OCI-LY7 (cell line): ENCODE data around the gene STEAP3. TPM values are rescaled to one million over a fixed set of nuclear protein-coding genes. Genes with fewer than 3 reads are reported as not detected.

Source experiments
- BruUV-seq: library from RNA; stranded (reverse); fragments of 400-500 nt; replicated peaks from 2 replicates; lab custom pipeline; 2021; lab: Mats Ljungman, UMichigan
- CTCF ChIA-PET: fragments of 300-600 bp; sonication (Branson Sonifier 250); formaldehyde crosslinking; loops from one replicate; lab custom pipeline; 2022; ENCODE audit warnings: antibody characterized with exemption; ENCODE audit not compliant: unreplicated experiment; lab: Charles Lee
- POLR2A ChIA-PET: fragments of 300-600 bp; sonication (Branson Sonifier 250); formaldehyde crosslinking; loops from one replicate; lab custom pipeline; 2022; ENCODE audit warnings: antibody characterized with exemption; lab: Charles Lee
- DNase-seq: peaks from one replicate; pipeline ENCODE4 v3.0.0-alpha.2; 2015; ENCODE audit warnings: low spot score
- H2AFZ ChIP-seq: fragments of 200-600 bp; sonication (generic), shearing (Covaris generic); 2 replicates; pipeline ENCODE4 v1.6.1; 2014; ENCODE audit warnings: mild to moderate bottlenecking, antibody characterized with exemption, low read length, moderate library complexity
- H3K27ac ChIP-seq: fragments of 200-600 bp; sonication (generic); 2 replicates; pipeline ENCODE4 v1.5.1; 2014; ENCODE audit warnings: mixed run types, low read depth, mild to moderate bottlenecking, moderate library complexity, low read length, inconsistent platforms; ENCODE audit not compliant: poor library complexity, severe bottlenecking
- H3K36me3 ChIP-seq: fragments of 200-600 bp; sonication (generic); 2 replicates; pipeline ENCODE4 v1.6.1; 2014; ENCODE audit warnings: mild to moderate bottlenecking, antibody characterized with exemption, low read length, moderate library complexity, mixed read lengths; ENCODE audit not compliant: insufficient read depth
- H3K4me1 ChIP-seq: fragments of 200-600 bp; sonication (generic); 2 replicates; pipeline ENCODE4 v1.5.1; 2014; ENCODE audit warnings: mild to moderate bottlenecking, low read length; ENCODE audit not compliant: insufficient read depth, poor library complexity, severe bottlenecking
- H3K4me2 ChIP-seq: fragments of 200-600 bp; sonication (generic); 2 replicates; pipeline ENCODE4 v1.6.1; 2014; ENCODE audit warnings: mild to moderate bottlenecking, low read length
- H3K4me3 ChIP-seq: fragments of 200-600 bp; sonication (generic); 2 replicates; pipeline ENCODE4 v1.5.1; 2014; ENCODE audit warnings: mild to moderate bottlenecking, low read depth, low read length; ENCODE audit not compliant: poor library complexity, severe bottlenecking
- H3K79me2 ChIP-seq: fragments of 200-600 bp; sonication (generic); 2 replicates; pipeline ENCODE4 v1.6.1; 2016; ENCODE audit warnings: low read depth, mild to moderate bottlenecking, low read length, moderate library complexity, mixed read lengths; ENCODE audit not compliant: insufficient read depth
- H3K9me2 ChIP-seq: fragments of 200-600 bp; sonication (generic); 2 replicates; pipeline ENCODE4 v1.6.1; 2016; ENCODE audit warnings: mild to moderate bottlenecking, low read length, mixed read lengths; ENCODE audit not compliant: insufficient read depth
- H3K9me3 ChIP-seq: fragments of 200-600 bp; sonication (generic); 2 replicates; pipeline ENCODE4 v1.6.1; 2014; ENCODE audit warnings: mild to moderate bottlenecking, mixed run types, low read length, mixed read lengths
- H4K20me1 ChIP-seq: fragments of 200-600 bp; sonication (generic); 2 replicates; pipeline ENCODE4 v1.6.1; 2014; ENCODE audit warnings: mild to moderate bottlenecking, antibody characterized with exemption, low read length, moderate library complexity, mixed read lengths; ENCODE audit not compliant: insufficient read depth
- CTCF ChIP-seq: fragments of 200-600 bp; sonication (generic); conservative IDR thresholded peaks from 2 replicates; pipeline ENCODE4 v1.5.1; 2014; ENCODE audit warnings: mild to moderate bottlenecking, antibody characterized with exemption, low read length, moderate library complexity, mixed read lengths
- EZH2phosphoT487 ChIP-seq: fragments of 200-600 bp; sonication (generic); IDR thresholded peaks from 2 replicates; pipeline ENCODE4 v1.6.1; 2018; ENCODE audit warnings: low read depth, borderline replicate concordance, mild to moderate bottlenecking, mixed run types, antibody characterized with exemption, low read length, moderate library complexity, mixed read lengths
- intact Hi-C: fragments of 100-400 bp; cut with micrococcal nuclease; formaldehyde crosslinking; loops from one replicate; pipeline ENCODE4 v1.10.0; 2022; ENCODE audit not compliant: unreplicated experiment
- total RNA-seq, 2 experiments: library from RNA; depleted of rRNA in 1 of 2; stranded (reverse); fragments of >200 nt in 1 of 2; shearing (Covaris generic) in 1 of 2; gene quantifications; 2 replicates each; pipeline ENCODE4 v1.2.3, GENCODE V29; 2014 to 2022

Gene STEAP3
- total RNA-seq, 2 experiments from 2014 or later, result not detected

GRCh38 chr2:119228136-119228535 lies 4.5 kb downstream of the STEAP3 start:
- no peak overlapping the region for H3K4me2 ChIP-seq
- intact Hi-C loops, result no loop called here
- POLR2A ChIA-PET, result no interaction called here

GRCh38 chr2:119228964-119229363 lies 5.3 kb downstream of the STEAP3 start:
- no peak overlapping the region for H2AFZ ChIP-seq
- CTCF ChIA-PET, result no interaction called here
- intact Hi-C loops, result no loop called here
- H3K79me2 ChIP-seq, result no peaks in the 10 kb centered on the region
- no peaks in the 10 kb centered on the region for H4K20me1 ChIP-seq
- H3K4me2 ChIP-seq, result no peak overlapping the region
- POLR2A ChIA-PET, result interaction anchor here (0.6 kb wide), 1 partner anchor 410 kb away, joined by 3 read pairs; no protein-coding TSS in a partner anchor
- no peaks in the 10 kb centered on the region for H3K36me3 ChIP-seq
- H3K9me2 ChIP-seq, result no peaks in the 10 kb centered on the region
- no peaks in the 10 kb centered on the region for H3K9me3 ChIP-seq
- no peak for DNase-seq
- no peaks in the 10 kb centered on the region for H3K4me1 ChIP-seq
- no peak overlapping the region for H3K4me3 ChIP-seq
- TF ChIP-seq EZH2phosphoT487 (no peak), CTCF (no peak)
- no TSS peak for BruUV-seq
- H3K27ac ChIP-seq, result no peak overlapping the region

More at GRCh38 chr2:119228136-119228535, 4.5 kb downstream of the STEAP3 start:
- no peaks in the 10 kb centered on the region for H4K20me1 ChIP-seq
- TF ChIP-seq EZH2phosphoT487 (no peak), CTCF (no peak)
- no peak overlapping the region for H2AFZ ChIP-seq
- CTCF ChIA-PET, result no interaction called here
- no peaks in the 10 kb centered on the region for H3K36me3 ChIP-seq
- no TSS peak for BruUV-seq
- H3K4me3 ChIP-seq, result no peak overlapping the region
- H3K9me2 ChIP-seq, result no peaks in the 10 kb centered on the region
- H3K4me1 ChIP-seq, result no peaks in the 10 kb centered on the region
- no peak overlapping the region for H3K27ac ChIP-seq
- DNase-seq, result no peak
- no peaks in the 10 kb centered on the region for H3K9me3 ChIP-seq
- H3K79me2 ChIP-seq, result no peaks in the 10 kb centered on the region

- Histone ChIP-seq H2AFZ (no peak overlapping the region), H3K9me2 (no peaks in the 10 kb centered on the region), H4K20me1 (no peaks in the 10 kb centered on the region), H3K4me3 (no peak overlapping the region), H3K4me2 (no peak overlapping the region), H3K27ac (no peak overlapping the region), H3K79me2 (no peaks in the 10 kb centered on the region), H3K4me1 (no peaks in the 10 kb centered on the region), H3K36me3 (no peaks in the 10 kb centered on the region), H3K9me3 (no peaks in the 10 kb centered on the region)
- no peak for DNase-seq
- TF ChIP-seq CTCF (no peak), EZH2phosphoT487 (no peak)
- ChIA-PET CTCF (interaction anchor here (0.6 kb wide), 1 partner anchor 153 kb away, joined by 3 read pairs; no protein-coding TSS in a partner anchor), POLR2A (no interaction called here)
- no TSS peak for BruUV-seq
- intact Hi-C loops, result loop anchor here (5.0 kb wide), 1 partner anchor 38 kb away; no protein-coding TSS in a partner anchor
These were observed 6.1 kb downstream of the STEAP3 start for GRCh38 chr2:119229716-119230115.
